Nucleus accumbens (tissue), 56 donors: Measurements from ENCODE around the gene SLC16A1.
A peak's percentile ranks its signal among the peaks of the same experiment; 100 is the strongest.
"Not testable (repeated sequence)": the region's sequence is repeated elsewhere in the genome, so short reads cannot be mapped to it uniquely, and the experiment has no call there.

Source experiments
- DNase-seq, 56 donors: peaks; one replicate each; lab custom pipeline; 2025; lab: John Stamatoyannopoulos, UW

The SLC16A1 gene

GRCh38 chr1:112974646-112975045 lies 18.6 kb upstream of the SLC16A1 start:
- no peak for DNase-seq

GRCh38 chr1:112973788-112974187 lies 17.8 kb upstream of the SLC16A1 start:
- no peak for DNase-seq

- DNase-seq, result no peak
These were observed 15.0 kb upstream of the SLC16A1 start for GRCh38 chr1:112971006-112971405.

GRCh38 chr1:112964347-112964746 lies 8.4 kb upstream of the SLC16A1 start:
- no peak for DNase-seq

GRCh38 chr1:112961072-112961471 lies 5.1 kb upstream of the SLC16A1 start:
- no peak for DNase-seq

GRCh38 chr1:112960384-112960783 lies 4.4 kb upstream of the SLC16A1 start:
- no peak for DNase-seq

- not testable (repeated sequence) for DNase-seq
These were observed 2.2 kb upstream of the SLC16A1 start for GRCh38 chr1:112958236-112958635.

GRCh38 chr1:112957133-112957812 lies 1.3 kb upstream of the SLC16A1 start:
- DNase-seq, result peak in 29 of 56 donors; percentile 4 to 57 (median 24)

GRCh38 chr1:112956544-112957132 lies 642 bp upstream of the SLC16A1 start:
- peak in 23 of 56 donors; percentile 34 to 77 (median 56) for DNase-seq

GRCh38 chr1:112954945-112955772 lies 837 bp downstream of the SLC16A1 start:
- DNase-seq, result peak in 33 of 56 donors; percentile 11 to 82 (median 52)

- DNase-seq, result no peak
These were observed 1.9 kb downstream of the SLC16A1 start for GRCh38 chr1:112954017-112954650.

GRCh38 chr1:112950426-112950825 lies 5.6 kb downstream of the SLC16A1 start:
- no peak for DNase-seq

- DNase-seq, result no peak
These were observed 9.3 kb downstream of the SLC16A1 start for GRCh38 chr1:112946683-112947082.

- no peak for DNase-seq
These were observed 16.2 kb downstream of the SLC16A1 start for GRCh38 chr1:112939810-112940209.

- no peak for DNase-seq
These were observed 17.8 kb downstream of the SLC16A1 start for GRCh38 chr1:112938210-112938609.

- no peak for DNase-seq
These were observed 18.5 kb downstream of the SLC16A1 start for GRCh38 chr1:112937495-112937894.

GRCh38 chr1:112937070-112937469 lies 18.9 kb downstream of the SLC16A1 start:
- peak in 1 of 56 donors; percentile 6 for DNase-seq

GRCh38 chr1:112935461-112936111 lies 20.4 kb downstream of the SLC16A1 start:
- DNase-seq, result no peak

GRCh38 chr1:112934577-112934976 lies 21.4 kb downstream of the SLC16A1 start:
- no peak for DNase-seq

GRCh38 chr1:112933820-112934571 lies 22.0 kb downstream of the SLC16A1 start:
- DNase-seq, result no peak
